IMR-90 (cell line): Measurements from ENCODE around the gene FXYD6. TPM values are rescaled to one million over a fixed set of nuclear protein-coding genes. Genes with fewer than 3 reads are reported as not detected.

Experiments used
- ATAC-seq: fragments of 200-7000 bp; cut with Tn5 transposase; 2 replicates; pipeline ENCODE4 v1.9.1; 2020; ENCODE audit warnings: low read depth, mild to moderate bottlenecking, moderate library complexity
- BruUV-seq: library from RNA; stranded (reverse); fragments of 400-500 nt; replicated peaks from 2 replicates; lab custom pipeline; 2021; lab: Mats Ljungman, UMichigan
- CTCF ChIA-PET: fragments of 300-600 bp; formaldehyde crosslinking; extraction: SDS; loops from one replicate; lab custom pipeline; 2021; ENCODE audit warnings: antibody characterized with exemption; lab: Yijun Ruan, JAX
- POLR2A ChIA-PET: fragments of 300-600 bp; sonication (Branson Sonifier 250); formaldehyde crosslinking; loops from one replicate; lab custom pipeline; 2022; ENCODE audit warnings: antibody characterized with exemption; ENCODE audit not compliant: unreplicated experiment; lab: Charles Lee
- DNase-seq: peaks from one replicate; pipeline ENCODE4 v3.0.0; 2013
- H2AFZ ChIP-seq: replicated peaks from 2 replicates; pipeline ENCODE3; 2013; ENCODE audit warnings: low read length, mild to moderate bottlenecking; ENCODE audit not compliant: poor library complexity
- H2AK5ac ChIP-seq: 2 replicates; pipeline ENCODE4 v1.6.1; 2013; ENCODE audit warnings: low read depth, low read length, inconsistent platforms
- H2AK9ac ChIP-seq: replicated peaks from 2 replicates; pipeline ENCODE3; 2013; ENCODE audit warnings: mild to moderate bottlenecking, low read depth, low read length, moderate library complexity; ENCODE audit not compliant: poor library complexity
- H2BK120ac ChIP-seq: 2 replicates; pipeline ENCODE4 v1.6.1; 2013; ENCODE audit warnings: low read depth, low read length, inconsistent platforms
- H2BK15ac ChIP-seq: 3 replicates; pipeline ENCODE4 v1.6.1; 2013; ENCODE audit warnings: low read depth, low read length, inconsistent platforms
- H2BK20ac ChIP-seq: 2 replicates; pipeline ENCODE4 v1.6.1; 2013; ENCODE audit warnings: low read depth, mild to moderate bottlenecking, inconsistent platforms, low read length, moderate library complexity
- H2BK5ac ChIP-seq: 2 replicates; pipeline ENCODE4 v1.6.1; 2013; ENCODE audit warnings: mild to moderate bottlenecking, low read depth, low read length, inconsistent platforms; ENCODE audit not compliant: poor library complexity, severe bottlenecking
- H3K14ac ChIP-seq: replicated peaks from 2 replicates; pipeline ENCODE4 v1.6.1; 2013; ENCODE audit warnings: low read depth, low read length, inconsistent platforms
- H3K18ac ChIP-seq: 2 replicates; pipeline ENCODE4 v1.6.1; 2013; ENCODE audit warnings: low read depth, low read length, control low read depth
- H3K23ac ChIP-seq: 2 replicates; pipeline ENCODE4 v1.6.1; 2013; ENCODE audit warnings: low read depth, low read length, inconsistent platforms
- H3K27ac ChIP-seq: 2 replicates; pipeline ENCODE4 v1.5.1; 2013; ENCODE audit warnings: mild to moderate bottlenecking, control low read depth, low read length; ENCODE audit not compliant: insufficient read depth
- H3K27me3 ChIP-seq: 2 replicates; pipeline ENCODE4 v1.6.1; 2013; ENCODE audit warnings: low read length; ENCODE audit not compliant: control insufficient read depth, insufficient read depth
- H3K36me3 ChIP-seq: 2 replicates; pipeline ENCODE4 v1.6.1; 2013; ENCODE audit warnings: low read length, mixed read lengths; ENCODE audit not compliant: control insufficient read depth, insufficient read depth
- H3K4ac ChIP-seq: 2 replicates; pipeline ENCODE4 v1.6.1; 2013; ENCODE audit warnings: low read depth, low read length, inconsistent platforms
- H3K4me1 ChIP-seq: 2 replicates; pipeline ENCODE4 v1.6.1; 2013; ENCODE audit warnings: low read length, mixed read lengths; ENCODE audit not compliant: control insufficient read depth, insufficient read depth
- H3K4me2 ChIP-seq: 2 replicates; pipeline ENCODE4 v1.6.1; 2013; ENCODE audit warnings: low read depth, mild to moderate bottlenecking, control low read depth, low read length, moderate library complexity
- H3K4me3 ChIP-seq: 2 replicates; pipeline ENCODE4 v1.5.1; 2013; ENCODE audit warnings: low read depth, mild to moderate bottlenecking, control low read depth, low read length, moderate library complexity; ENCODE audit not compliant: insufficient read depth
- H3K56ac ChIP-seq: 2 replicates; pipeline ENCODE4 v1.6.1; 2013; ENCODE audit warnings: low read length, inconsistent platforms; ENCODE audit not compliant: insufficient read depth; ENCODE audit errors: extremely low read depth
- H3K79me1 ChIP-seq, 2 experiments: 2 replicates each; pipeline ENCODE4 v1.6.1; 2013; ENCODE audit warnings: low read length in 2 of 2, inconsistent platforms in 1 of 2, low read depth in 1 of 2
- H3K9ac ChIP-seq: 2 replicates; pipeline ENCODE4 v1.6.1; 2013; ENCODE audit warnings: low read depth, low read length, control low read depth
- H3K9me1 ChIP-seq: 2 replicates; pipeline ENCODE4 v1.6.1; 2013; ENCODE audit warnings: low read length, inconsistent platforms; ENCODE audit not compliant: insufficient read depth
- H3K9me3 ChIP-seq: 2 replicates; pipeline ENCODE4 v1.6.1; 2013; ENCODE audit warnings: low read length; ENCODE audit not compliant: control insufficient read depth, insufficient read depth
- H4K20me1 ChIP-seq: 2 replicates; pipeline ENCODE4 v1.6.1; 2013; ENCODE audit warnings: low read length, inconsistent platforms; ENCODE audit not compliant: insufficient read depth
- H4K5ac ChIP-seq: 2 replicates; pipeline ENCODE4 v1.6.1; 2013; ENCODE audit warnings: mild to moderate bottlenecking, low read depth, low read length, control low read depth
- H4K8ac ChIP-seq, 2 experiments: 2 replicates each; pipeline ENCODE4 v1.6.1; 2013; ENCODE audit warnings: low read depth in 2 of 2, low read length in 2 of 2, control low read depth in 1 of 2, inconsistent platforms in 1 of 2
- H4K91ac ChIP-seq: 2 replicates; pipeline ENCODE4 v1.6.1; 2013; ENCODE audit warnings: low read depth, low read length, inconsistent platforms; ENCODE audit not compliant: insufficient read depth
- BHLHE40 ChIP-seq: fragments of 150-350 bp; IDR thresholded peaks from 2 replicates; pipeline ENCODE4 v1.6.1; 2016; ENCODE audit warnings: mild to moderate bottlenecking, low read depth, low read length
- CEBPB ChIP-seq: IDR thresholded peaks from 2 replicates; pipeline ENCODE4 v1.6.1; 2012; ENCODE audit warnings: low read depth, low read length, improper control_type of control experiment
- CHD1 ChIP-seq: IDR thresholded peaks from 2 replicates; pipeline ENCODE4 v1.6.1; 2012; ENCODE audit warnings: low read depth, low read length, improper control_type of control experiment
- FOS ChIP-seq: fragments of 150-350 bp; IDR thresholded peaks from 2 replicates; pipeline ENCODE4 v1.6.1; 2016; ENCODE audit warnings: low read depth, low read length
- MAFK ChIP-seq: IDR thresholded peaks from 2 replicates; pipeline ENCODE4 v1.6.1; 2012; ENCODE audit warnings: low read depth, low read length, improper control_type of control experiment
- MXI1 ChIP-seq: IDR thresholded peaks from 2 replicates; pipeline ENCODE4 v1.6.1; 2012; ENCODE audit warnings: low read depth, mild to moderate bottlenecking, low read length, moderate library complexity, borderline replicate concordance
- NFE2L2 ChIP-seq: fragments of 150-350 bp; IDR thresholded peaks from 2 replicates; pipeline ENCODE4 v1.6.1; 2016; ENCODE audit warnings: low read depth, mild to moderate bottlenecking, low read length
- POLR2A ChIP-seq: IDR thresholded peaks from 2 replicates; pipeline ENCODE4 v1.6.1; 2012; ENCODE audit warnings: mild to moderate bottlenecking, low read depth, low read length
- RCOR1 ChIP-seq: IDR thresholded peaks from 2 replicates; pipeline ENCODE4 v1.6.1; 2012; ENCODE audit warnings: mild to moderate bottlenecking, low read length, improper control_type of control experiment; ENCODE audit not compliant: insufficient replicate concordance
- RFX5 ChIP-seq: IDR thresholded peaks from 2 replicates; pipeline ENCODE4 v1.8.0; 2012; ENCODE audit warnings: low read depth, mild to moderate bottlenecking, low read length, moderate library complexity
- SMC3 ChIP-seq: fragments of 150-350 bp; IDR thresholded peaks from 2 replicates; pipeline ENCODE4 v1.6.1; 2016; ENCODE audit warnings: low read depth, mild to moderate bottlenecking, antibody characterized with exemption, low read length, moderate library complexity
- WGBS, 2 experiments: methylation state at CpG; one replicate each; pipeline versions ENCODE4 v1.1.5 to v1.1.7; 2013; ENCODE audit warnings: missing lambda C conversion rate in 2 of 2; ENCODE audit not compliant: insufficient read length in 1 of 2; ENCODE audit errors: extremely low coverage in 2 of 2; 5-methylcytosine and 5-hydroxymethylcytosine counted together
- dilution Hi-C: fragments of 300-500 bp; cut with HindIII; formaldehyde crosslinking; loops from one replicate; pipeline ENCODE4 v1.14.3; 2018; ENCODE audit warnings: low sequenced_read_pairs; ENCODE audit not compliant: unreplicated experiment
- in situ Hi-C: fragments of 300-500 bp; cut with MboI; formaldehyde crosslinking; loops from 3 replicates; pipeline ENCODE4 v1.14.3; 2019; ENCODE audit warnings: low sequenced_read_pairs, inconsistent platforms, mixed read lengths
- intact Hi-C: fragments of 100-400 bp; cut with micrococcal nuclease; formaldehyde crosslinking; loops from 2 replicates; pipeline ENCODE4 v1.10.0; 2022
- polyA plus RNA-seq, 3 experiments: library from polyadenylated mRNA; depleted of rRNA; stranded (reverse); fragments of >200 nt; gene quantifications; 2 replicates each; pipeline ENCODE4 v1.2.3, GENCODE V29; 2012; ENCODE audit warnings: low replicate concordance in 1 of 3
- total RNA-seq: library from RNA; depleted of rRNA; stranded (reverse); fragments of >200 nt; gene quantifications from 2 replicates; pipeline ENCODE4 v1.2.3, GENCODE V29; 2012
- TF ChIP-seq, protein P1 (sequence below): fragments of 150-350 bp; IDR thresholded peaks from 2 replicates; pipeline ENCODE4 v1.6.1; 2017; ENCODE audit warnings: mild to moderate bottlenecking, antibody characterized with exemption, low read length, low read depth
- TF ChIP-seq, protein P2 (sequence below): fragments of 150-350 bp; IDR thresholded peaks from 2 replicates; pipeline ENCODE4 v1.6.1; 2016; ENCODE audit warnings: low read depth, mild to moderate bottlenecking, low read length, moderate library complexity, borderline replicate concordance

Gene FXYD6
- total and polyA plus RNA-seq, 2 of the 4 experiments (the other 2 are of a cell fraction), result 0.32 TPM; not detected in 1

DNA sequence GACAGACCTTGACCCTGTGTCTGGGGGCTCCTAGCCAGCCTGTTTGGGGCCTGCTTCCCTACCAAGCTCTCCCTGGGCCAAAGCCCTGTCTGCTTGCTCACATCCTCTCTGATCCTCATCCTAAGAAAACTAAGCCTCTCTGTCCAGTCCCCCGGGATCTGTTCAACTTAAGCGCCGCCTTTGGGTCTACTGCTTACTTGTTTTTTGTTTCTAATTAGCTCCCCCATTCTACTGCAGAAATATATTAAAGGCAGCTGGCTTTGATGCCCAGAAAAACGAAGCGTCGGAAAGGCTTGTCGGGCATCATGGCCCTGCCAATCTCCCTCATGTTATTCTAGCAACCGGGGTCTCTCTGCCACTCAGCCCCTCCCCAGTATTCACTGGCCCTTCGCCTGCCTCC lies 82.9 kb downstream of the FXYD6 start:
- H3K4me2 ChIP-seq, result no peak overlapping the region
- H3K4me1 ChIP-seq, result no peaks in the 10 kb centered on the region
- H3K79me1 ChIP-seq, result no peaks in the 10 kb centered on the region
- H2BK20ac ChIP-seq, result no peak overlapping the region
- POLR2A ChIA-PET, result no interaction called here
- dilution Hi-C loops, result no loop called here
- H3K9me3 ChIP-seq, result no peaks in the 10 kb centered on the region
- intact Hi-C loops, result no loop called here
- no peak overlapping the region for H2AK9ac ChIP-seq
- H2AK5ac ChIP-seq, result no peak overlapping the region
- DNase-seq (no peak), ATAC-seq (no peak)
- H3K9ac ChIP-seq, result no peak overlapping the region
- 73% methylated on average over 6 of the region's 9 CpGs; no CpG with 5 or more reads in 1 of the 2 experiments for WGBS, 2 experiments
- H3K36me3 ChIP-seq, result no peaks in the 10 kb centered on the region
- H2BK5ac ChIP-seq, result no peak overlapping the region
- no peak overlapping the region for H3K27ac ChIP-seq
- H3K4ac ChIP-seq, result no peak overlapping the region
- H4K8ac ChIP-seq, result no peak overlapping the region
- H2BK120ac ChIP-seq, result no peak overlapping the region
- H4K91ac ChIP-seq, result no peak overlapping the region
- no peak overlapping the region for H3K4me3 ChIP-seq
- no peak overlapping the region for H2BK15ac ChIP-seq
- H3K14ac ChIP-seq, result no peak overlapping the region
- H3K18ac ChIP-seq, result no peak overlapping the region
- no peak overlapping the region for H3K56ac ChIP-seq
- H3K9me1 ChIP-seq, result no peaks in the 10 kb centered on the region
- H3K23ac ChIP-seq, result no peak overlapping the region
- H2AFZ ChIP-seq, result no peak overlapping the region
- H4K5ac ChIP-seq, result no peak overlapping the region
- no TSS peak for BruUV-seq
- CTCF ChIA-PET, result no interaction called here
- TF ChIP-seq POLR2A (no peak), NFE2L2 (no peak), MXI1 (no peak), CHD1 (no peak), MAFK (no peak), CEBPB (no peak), FOS (no peak), BHLHE40 (no peak), SMC3 (no peak), RCOR1 (no peak), RFX5 (no peak)
- TF ChIP-seq, protein P1, sequence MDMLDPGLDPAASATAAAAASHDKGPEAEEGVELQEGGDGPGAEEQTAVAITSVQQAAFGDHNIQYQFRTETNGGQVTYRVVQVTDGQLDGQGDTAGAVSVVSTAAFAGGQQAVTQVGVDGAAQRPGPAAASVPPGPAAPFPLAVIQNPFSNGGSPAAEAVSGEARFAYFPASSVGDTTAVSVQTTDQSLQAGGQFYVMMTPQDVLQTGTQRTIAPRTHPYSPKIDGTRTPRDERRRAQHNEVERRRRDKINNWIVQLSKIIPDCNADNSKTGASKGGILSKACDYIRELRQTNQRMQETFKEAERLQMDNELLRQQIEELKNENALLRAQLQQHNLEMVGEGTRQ, result no peak
- TF ChIP-seq, protein P2, sequence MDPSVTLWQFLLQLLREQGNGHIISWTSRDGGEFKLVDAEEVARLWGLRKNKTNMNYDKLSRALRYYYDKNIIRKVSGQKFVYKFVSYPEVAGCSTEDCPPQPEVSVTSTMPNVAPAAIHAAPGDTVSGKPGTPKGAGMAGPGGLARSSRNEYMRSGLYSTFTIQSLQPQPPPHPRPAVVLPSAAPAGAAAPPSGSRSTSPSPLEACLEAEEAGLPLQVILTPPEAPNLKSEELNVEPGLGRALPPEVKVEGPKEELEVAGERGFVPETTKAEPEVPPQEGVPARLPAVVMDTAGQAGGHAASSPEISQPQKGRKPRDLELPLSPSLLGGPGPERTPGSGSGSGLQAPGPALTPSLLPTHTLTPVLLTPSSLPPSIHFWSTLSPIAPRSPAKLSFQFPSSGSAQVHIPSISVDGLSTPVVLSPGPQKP, result no peak
- H3K27me3 ChIP-seq, result peaks cover 42% of the 10 kb centered on the region
- in situ Hi-C loops, result no loop called here
- H4K20me1 ChIP-seq, result no peaks in the 10 kb centered on the region
